ENCODE data around the gene PPID.
A peak's percentile ranks its signal among the peaks of the same experiment; 100 is the strongest.
"Not testable (repeated sequence)": the region's sequence is repeated elsewhere in the genome, so short reads cannot be mapped to it uniquely, and the experiment has no call there.

PPID gene

DNA sequence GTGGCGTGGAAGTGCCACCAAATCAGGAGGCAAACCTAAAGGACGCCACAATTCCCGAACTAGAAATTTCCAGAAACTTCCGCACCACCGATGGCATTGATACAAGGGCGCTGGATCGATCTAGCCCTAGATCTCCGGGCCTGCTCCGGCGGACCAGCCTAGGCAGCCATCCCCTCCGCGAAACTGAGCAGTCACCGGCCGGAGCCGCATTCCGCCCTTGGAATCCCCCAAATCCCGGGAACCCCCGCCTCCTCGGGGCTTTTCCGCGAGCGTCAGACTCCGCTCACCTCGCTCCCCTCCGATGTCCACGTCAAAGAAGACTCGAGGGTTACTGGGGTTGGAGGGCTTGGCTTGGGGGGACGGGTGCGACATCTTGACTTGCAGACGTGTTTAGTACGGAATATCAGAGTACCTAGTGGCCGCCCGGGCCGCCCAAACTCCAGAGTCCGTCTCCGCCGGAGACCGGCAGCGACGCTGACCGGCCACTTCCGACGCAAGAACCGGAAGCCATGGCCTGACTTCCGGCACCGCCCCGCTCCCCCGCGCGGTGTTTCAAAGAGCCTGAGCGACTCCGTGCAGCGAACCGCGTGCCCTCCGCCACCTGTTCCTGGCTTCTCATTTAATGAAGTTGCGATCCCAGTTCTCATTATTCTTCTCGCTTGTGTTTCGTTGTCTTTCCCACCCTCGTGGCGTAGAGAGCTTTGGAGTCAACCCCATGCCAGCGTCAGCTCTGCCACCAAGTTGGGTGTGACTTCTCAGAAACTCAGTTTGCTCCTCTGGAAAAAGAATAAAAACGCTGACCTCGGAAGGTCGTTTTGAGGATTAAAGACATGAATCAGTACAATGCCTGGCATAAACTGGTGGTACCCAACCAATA, at the start of gene PPID:
Gene PPID (minus strand): TSS at position 480 of the 877 bp plus-strand sequence. CDS start 108 bp downstream, at position 372.
- peak; percentile 81 for DNase-seq (ENCODE audit: low read depth)

DNA sequence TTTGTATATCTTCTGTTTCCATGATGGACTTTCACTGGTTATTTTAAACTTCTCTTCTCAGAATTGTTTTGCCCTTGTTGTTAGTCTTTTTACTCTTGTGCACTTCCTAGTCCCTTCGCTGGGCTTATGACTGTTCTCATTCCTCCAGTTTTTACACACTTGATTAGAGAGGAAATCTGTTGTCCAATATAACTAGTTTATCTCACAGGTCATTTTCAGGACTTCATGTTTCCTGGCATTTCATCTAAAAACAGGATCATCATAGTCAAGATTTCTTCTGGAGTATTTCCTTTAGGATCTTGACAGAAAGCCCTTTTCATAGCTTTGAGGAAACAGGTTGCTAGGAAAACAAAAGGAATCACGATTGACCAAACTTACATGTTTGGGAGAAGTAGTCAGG, 48.6 kb upstream of the PPID start:
- DNase-seq (ENCODE audit: low read depth): no peak

DNA sequence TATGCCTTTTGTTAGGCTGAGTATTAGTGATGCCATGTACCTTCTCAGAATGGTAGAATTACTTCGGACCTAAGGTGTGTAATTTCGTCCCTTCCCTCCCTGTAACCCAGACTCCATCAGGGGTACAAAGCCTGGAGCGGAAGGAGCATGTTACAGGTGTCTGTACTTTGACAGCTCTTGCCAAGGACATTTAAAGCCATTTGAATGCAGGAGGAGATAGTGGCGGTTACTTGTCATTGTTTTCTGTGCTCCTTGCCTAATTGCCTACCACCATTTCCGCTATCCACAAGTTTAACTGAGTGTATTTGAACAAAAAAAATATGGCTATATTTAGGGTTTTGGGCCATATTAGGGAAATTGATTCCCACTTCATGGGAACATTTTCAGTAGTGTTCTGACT, 47.5 kb upstream of the PPID start:
- DNase-seq (ENCODE audit: low read depth): no peak

DNA sequence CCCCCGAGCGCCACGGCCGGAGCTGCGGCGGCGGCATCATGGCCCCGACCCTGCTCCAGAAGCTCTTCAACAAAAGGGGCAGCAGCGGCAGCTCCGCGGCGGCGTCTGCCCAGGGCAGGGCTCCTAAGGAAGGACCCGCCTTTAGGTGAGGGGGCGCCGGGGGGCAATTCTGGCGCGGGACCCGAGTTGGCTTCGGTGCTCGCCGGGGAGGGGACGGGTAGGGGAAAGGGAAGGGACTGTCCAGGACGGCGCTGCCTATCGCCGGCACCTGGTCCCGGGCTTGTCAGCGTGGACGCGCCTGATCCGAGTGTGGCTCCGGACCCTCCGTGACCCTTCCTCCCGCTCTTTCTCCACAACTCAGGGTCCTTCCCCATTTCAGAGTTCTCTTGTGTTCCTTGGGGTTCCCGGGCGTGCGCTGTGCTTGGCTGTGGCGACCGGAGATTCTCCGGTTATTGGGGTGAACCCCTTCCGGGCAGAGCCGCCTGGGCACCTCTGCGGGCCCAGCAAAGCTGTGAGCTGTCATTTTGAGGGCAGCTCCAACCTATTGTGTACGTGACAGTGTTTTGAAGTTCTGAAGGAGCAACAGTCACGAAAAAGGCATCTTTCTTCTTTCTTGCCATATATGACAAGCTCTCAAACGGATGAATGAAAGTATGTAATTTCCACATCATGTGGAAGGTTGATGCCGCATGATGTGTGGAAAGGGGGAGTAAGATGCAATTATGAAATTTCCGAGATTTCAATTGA, 46.2 kb upstream of the PPID start:
- peak; percentile 33 for DNase-seq (ENCODE audit: low read depth)

DNA sequence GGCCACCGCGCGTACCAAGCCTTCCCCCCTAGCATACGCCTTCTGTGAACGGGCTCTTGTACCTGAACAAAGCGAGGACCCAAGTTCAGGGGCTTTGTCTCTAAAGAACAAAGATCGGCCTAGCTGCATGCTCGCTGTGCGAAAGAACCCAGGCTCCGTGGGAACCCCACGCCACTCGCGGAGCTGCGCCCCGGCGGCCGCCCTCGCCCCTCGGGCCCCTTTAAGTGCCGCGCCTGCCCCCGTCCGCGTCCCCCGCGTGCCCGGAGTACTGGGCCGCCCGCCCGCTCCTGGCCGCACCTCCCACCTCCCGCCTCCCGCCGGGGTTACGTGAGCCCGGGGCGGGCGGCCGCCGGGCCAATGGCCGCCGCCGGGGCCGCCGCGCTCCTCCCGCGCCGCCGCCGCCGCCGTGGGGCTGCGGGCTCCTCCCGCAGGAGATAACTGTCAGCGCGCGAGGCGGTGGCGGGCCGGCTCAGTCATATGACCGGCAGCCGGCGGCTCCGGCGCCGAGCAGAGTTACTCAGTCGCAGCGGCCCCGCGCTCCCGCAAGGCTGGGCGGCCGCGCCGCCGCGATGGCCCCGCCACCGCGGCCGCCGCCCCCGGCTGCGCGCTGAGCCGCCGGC, 45.5 kb upstream of the PPID start, which contains the start of gene FNIP2:
Gene FNIP2 (plus strand): TSS at position 472 of the 620 bp plus-strand sequence. CDS start 187 bp downstream, outside the sequence.
- peak; percentile 48 for DNase-seq (ENCODE audit: low read depth)

DNA sequence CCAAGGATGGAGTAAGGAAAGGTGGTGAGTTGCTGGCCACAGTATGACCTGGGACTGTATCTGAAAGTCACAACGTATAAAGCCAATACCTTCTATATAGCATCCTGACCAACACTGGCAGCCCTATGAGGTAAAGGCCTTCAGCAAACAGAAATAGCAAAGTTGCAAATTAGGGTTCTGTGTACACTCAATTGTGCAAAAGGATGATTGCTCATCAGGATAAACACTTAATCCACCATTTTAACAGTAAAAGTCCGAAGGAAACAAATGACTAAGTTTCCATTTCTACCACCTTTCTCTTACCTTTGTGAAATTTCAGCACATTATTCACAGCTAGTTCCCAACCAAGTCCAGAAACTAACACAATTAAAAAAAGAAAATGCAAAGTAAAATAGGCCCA, 44.3 kb upstream of the PPID start:
- no peak for DNase-seq (ENCODE audit: low read depth)

DNA sequence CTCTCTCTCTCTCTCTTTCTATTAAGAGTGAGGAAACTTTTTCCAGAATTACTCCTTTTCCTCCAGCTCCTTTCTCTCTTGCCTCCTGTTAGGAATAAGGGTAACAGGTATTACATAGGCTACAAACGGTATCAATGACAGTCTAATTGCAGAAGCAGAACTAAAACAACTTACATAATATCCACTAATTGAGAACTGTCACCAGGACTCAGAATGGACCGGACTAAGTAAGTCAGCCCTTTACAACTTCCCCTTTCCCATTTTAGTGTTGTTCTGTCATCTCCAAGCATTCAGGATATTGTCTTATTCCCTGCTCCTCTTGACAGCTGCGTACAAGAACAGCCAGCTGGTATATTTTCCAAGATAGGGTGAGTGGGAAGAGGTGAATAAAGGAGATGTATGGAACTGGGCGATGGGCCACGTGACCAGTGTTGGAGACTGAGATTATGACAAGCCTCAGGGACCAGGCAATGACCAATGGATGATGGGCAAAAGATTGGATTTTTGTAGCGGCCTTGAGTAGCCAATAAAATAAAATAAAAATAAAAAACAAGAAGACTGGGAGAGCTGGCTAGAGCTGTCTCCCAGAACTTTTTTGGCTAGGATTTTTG, 43.3 kb upstream of the PPID start:
- no peak for DNase-seq (ENCODE audit: low read depth)

DNA sequence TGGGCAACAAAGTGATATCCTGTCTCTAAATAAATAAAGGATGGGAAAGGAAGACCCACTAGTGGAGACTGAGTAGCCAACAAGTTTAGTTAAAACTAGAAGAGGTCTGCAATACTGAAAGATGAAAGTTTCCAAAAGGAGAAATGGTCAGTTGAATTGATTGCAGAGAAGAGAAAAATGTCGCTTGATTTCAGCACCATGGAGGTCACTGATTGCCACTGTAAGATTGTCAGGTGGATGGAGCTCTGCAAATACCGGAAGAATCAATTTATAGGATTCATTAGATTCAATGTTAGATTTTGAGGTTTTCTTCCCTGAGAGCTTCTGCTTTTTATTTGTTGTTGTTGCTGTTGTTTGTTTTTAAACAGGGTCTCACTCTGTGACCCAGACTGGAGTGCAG, 40.3 kb upstream of the PPID start:
- no peak for DNase-seq (ENCODE audit: low read depth)

DNA sequence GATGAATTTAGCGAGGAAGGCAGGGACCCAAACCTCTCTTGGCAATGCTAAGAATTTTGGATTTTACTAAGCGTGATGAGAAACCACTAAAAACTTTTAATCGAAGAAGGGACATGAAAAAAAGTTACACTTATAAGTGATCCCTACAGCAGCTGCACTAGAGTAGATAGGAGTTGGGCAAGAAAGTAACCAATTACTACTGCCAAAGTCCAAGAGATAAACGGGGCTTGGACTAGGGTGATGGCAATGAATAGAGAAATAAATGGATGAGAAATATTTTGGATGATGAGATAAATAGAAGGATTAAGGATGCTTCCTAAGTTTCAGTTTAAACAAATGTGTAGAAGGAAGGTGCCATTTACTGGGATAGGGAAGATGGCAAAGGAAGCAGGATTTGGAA, 39.4 kb upstream of the PPID start:
- DNase-seq (ENCODE audit: low read depth): no peak

DNA sequence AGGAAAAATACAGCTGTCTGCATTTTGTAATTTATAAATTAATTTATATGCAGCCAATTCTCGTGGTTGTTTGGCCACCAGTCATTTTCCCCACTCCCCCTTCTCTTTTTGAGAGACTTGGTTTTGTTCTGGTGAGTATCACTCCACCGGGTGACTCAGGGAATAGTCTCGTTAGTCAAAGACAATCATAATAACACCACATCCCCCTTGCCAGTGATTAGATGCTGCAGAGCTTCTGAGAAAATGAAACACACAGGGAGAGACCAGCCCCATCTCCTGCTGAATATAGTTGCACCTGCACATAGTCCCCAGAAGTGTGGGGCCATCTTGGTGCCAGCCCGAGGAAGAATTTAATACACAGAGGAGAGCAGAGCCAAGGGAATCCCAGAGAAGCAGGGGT, 37.7 kb upstream of the PPID start:
- no peak for DNase-seq (ENCODE audit: low read depth)

DNA sequence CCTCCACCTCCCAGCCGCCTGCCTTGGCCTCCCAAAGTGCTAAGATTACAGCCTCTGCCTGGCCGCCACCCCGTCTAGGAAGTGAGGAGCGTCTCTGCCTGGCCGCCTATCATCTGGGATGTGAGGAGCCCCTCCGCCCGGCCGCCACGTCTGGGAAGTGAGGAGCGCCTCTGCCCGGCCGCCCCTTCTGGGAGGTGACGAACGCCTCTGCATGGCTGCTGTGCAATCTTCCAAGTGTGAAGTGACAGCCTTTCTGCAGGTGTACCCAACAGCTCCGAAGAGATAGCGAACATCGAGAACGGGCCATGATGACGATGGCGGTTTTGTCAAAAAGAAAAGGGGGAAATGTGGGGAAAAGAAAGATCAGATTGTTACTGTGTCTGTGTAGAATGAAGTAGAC, 36.3 kb upstream of the PPID start:
- not testable (repeated sequence) for DNase-seq (ENCODE audit: low read depth)

DNA sequence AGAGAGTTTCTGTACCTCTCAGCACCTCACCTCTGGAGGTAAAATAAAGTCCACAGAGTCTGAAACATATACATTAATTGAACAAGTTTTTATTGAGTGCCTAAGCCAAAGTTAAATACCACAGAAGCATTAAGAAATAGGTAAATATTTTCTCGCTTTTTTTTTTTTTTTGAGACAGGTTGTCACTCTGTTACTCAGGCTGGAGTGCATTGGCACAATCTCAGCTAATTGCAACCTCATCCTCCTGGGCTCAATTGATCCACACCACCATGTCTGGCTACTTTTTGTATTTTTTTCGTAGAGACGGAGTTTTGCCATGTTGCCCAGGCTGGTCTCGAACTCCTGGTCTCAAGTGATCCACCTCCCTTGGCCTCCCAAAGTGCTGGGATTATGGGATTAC, 35.5 kb upstream of the PPID start:
- no peak for DNase-seq (ENCODE audit: low read depth)

DNA sequence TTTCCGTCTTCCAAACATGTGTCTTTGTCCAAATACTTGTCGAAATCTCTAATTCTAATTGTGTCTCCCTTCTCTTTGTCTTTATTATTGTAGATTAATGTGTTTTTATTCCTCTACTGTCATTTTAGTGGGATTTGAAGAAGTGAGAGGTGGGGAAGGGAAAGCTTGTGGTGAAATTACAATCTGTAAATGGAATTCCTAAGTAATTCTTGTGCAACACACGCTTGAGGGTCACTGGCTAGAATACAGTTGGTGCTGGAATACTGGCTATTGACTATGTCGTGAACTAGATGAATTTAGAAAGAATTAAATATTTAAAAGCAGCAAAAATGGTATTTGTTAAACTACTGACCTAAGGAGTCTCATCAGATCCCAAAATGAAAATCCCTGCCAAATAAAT, 34.9 kb upstream of the PPID start:
- no peak for DNase-seq (ENCODE audit: low read depth)

DNA sequence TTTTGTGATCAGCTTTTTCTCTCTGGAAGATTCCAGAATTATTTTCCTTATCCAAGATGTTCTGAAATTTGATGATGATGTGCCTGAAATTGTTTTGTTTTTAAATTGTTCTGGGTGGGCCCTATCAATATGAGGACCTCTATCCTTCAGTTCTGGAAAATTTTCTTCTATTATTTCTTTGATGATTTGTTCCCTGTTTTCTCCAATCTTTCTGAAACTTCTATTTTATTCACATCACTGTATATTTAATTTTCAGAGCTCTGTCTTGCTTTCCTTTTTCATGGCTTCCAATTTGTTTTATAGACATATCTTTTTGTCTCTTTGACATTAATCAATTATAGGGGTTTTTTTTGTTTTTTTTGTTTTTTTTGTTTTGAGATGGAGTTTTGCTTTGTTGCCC, 33.4 kb upstream of the PPID start:
- DNase-seq (ENCODE audit: low read depth): no peak

DNA sequence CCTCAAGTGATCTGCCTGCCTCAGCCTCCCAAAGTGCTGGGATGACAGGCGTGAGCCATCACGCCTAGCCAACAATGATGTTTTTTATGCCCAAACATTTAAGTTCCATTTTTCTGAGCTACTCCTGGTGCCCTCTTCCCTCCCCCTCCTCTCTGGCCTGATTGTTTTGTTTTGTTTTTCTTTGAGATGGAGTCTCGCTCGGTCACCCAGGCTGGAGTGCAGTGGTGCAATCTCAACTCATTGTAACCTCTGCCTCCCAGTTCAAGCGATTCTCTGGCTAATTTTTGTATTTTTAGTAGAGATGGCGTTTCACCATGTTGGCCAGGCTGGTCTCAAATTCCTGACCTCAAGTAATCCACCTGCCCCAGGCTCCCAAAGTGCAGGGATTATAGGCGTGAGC, 32.6 kb upstream of the PPID start:
- DNase-seq (ENCODE audit: low read depth): not testable (repeated sequence)

DNA sequence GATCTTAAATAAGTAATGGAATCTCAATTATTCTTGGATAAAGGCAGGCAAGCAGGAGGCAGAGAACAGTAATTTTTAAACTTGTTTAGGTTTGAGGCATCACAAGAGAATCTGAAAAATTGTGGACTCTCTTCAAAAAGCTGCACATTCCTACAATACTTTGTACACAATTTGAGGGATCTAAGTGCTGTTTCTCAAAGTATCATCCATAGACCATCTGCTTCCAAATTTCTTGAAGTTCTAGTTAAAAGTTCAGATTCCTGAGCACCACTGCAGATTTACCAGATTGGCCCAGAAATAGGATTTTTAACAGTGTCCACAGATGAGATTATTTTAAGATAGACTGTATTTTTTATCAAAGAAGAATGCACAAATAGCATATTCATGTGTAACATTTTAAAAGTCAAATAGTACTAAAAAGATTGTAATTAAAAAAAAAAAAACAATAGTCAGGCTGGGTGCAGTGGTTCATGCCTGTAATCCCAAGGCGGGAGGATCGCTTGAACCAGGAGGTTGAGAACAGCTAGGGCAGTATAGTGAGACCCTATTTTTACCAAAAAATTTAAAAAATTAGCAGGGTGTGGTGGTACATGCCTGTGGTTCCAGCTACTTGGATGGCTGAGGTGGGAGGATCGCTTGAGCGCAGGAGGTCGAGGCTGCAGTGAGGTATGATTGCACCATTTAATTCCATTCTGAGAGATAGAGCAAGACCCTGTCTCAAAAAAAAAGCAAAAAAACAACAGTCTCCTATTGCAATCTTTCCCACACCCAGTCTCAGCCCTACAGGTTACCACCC, 31.4 kb upstream of the PPID start:
- DNase-seq (ENCODE audit: low read depth): no peak

DNA sequence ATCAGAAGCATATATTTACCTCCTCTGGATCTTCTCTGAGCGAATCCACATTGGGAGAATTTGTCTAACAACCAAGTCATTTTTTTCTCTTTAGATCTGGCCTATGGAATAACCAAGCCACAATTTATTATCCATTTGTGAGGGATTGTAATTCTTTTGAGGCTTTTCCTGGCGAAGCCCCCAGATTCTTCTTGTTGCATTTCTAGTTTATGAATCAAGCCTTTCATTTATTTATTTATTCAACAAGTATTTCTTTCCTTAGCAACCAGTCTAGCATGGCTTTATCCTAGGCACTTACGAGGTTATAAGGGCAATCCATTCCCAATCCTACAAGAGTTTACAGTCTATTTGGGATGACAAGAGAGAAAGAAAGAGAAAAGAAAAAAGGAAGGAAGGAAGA, 27.2 kb upstream of the PPID start:
- no peak for DNase-seq (ENCODE audit: low read depth)

DNA sequence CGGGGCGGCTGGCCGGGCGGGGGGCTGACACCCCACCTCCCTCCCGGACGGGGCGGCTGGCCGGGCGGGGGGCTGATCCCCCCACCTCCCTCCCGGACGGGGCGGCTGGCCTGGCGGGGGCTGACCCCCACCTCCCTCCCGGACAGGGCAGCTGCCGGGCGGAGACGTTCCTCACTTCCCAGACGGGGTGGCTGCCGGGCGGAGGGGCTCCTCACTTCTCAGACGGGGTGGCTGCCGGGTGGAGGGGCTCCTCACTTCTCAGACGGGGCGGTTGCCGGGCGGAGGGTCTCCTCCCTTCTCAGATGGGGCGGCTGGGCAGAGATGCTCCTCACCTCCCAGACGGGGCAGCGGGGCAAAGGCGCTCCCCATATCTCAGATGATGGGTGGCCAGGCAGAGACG, 23.3 kb upstream of the PPID start:
- DNase-seq (ENCODE audit: low read depth): not testable (repeated sequence)

DNA sequence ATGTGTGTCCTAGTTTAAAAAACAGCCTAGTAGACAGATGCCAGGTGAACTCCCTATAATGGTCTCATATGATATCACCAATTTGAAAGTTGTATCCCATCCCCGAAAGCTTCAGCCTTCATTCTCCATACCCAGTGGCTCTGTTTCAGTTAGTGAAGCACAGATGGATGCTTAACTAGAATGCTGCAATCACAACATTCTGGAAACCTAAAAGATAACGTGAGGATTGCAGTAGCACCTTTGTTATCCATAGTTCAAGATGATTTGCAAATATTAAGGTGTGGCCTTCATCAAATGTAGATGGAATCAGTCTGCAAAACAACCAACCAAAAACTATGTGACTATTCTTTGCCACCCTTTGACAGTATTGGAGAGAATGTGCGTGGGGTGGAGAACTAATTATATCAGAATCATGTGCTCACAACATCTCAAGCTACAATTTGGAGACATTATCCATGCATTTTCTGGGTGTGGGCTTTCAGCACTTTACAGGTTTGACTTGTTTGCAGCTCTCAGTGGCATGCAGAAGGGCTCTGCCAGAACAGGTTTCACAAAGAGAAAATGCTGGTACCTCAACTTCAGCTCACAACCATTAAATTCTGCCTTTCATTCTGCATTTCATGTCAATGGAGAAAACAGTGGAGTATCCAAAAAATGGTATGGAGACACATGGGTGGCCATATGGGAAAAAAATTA, 18.3 kb upstream of the PPID start:
- no peak for DNase-seq (ENCODE audit: low read depth)

DNA sequence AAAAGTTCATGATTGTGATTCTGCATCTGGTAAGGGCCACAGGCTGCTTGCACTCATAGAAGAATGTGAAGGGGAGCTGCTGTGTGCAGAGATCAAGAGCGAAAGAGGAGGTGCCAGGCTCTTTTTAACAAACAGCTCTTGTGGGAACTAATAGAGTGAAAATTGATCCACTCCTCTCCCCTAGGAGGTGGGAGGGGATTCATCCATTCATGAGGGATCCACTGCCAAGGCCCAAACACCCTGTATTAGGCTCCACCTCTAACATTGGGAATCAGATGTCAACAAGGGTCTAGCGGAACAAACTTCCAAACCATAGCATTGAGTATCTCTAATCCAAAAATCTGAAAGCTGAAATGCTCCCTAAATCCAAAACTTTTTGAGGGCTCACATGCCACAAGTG, 16.4 kb upstream of the PPID start:
- no peak for DNase-seq (ENCODE audit: low read depth)

DNA sequence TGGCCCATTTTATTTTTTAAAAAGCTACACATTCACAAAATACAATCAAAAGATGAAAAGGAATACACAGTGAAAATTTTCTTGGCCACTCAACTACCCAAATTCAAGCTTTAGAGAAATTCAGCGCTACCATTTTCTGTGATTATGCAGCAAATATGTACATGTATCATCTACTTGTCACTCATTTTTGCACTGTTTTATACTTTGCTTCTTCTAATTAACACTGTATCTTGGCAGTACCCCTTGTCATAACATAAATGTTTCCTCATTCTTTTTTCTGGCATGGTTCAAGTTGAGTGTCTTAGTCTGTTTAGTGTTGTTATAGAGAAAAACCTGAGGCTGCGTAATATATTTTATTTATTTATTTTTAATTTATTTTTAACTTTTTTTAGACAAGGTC, 15.7 kb upstream of the PPID start:
- DNase-seq (ENCODE audit: low read depth): no peak
